Measurements from ENCODE around the gene CZIB.
"Not testable (repeated sequence)": the region's sequence is repeated elsewhere in the genome, so short reads cannot be mapped to it uniquely, and the experiment has no call there.

CZIB gene

DNA sequence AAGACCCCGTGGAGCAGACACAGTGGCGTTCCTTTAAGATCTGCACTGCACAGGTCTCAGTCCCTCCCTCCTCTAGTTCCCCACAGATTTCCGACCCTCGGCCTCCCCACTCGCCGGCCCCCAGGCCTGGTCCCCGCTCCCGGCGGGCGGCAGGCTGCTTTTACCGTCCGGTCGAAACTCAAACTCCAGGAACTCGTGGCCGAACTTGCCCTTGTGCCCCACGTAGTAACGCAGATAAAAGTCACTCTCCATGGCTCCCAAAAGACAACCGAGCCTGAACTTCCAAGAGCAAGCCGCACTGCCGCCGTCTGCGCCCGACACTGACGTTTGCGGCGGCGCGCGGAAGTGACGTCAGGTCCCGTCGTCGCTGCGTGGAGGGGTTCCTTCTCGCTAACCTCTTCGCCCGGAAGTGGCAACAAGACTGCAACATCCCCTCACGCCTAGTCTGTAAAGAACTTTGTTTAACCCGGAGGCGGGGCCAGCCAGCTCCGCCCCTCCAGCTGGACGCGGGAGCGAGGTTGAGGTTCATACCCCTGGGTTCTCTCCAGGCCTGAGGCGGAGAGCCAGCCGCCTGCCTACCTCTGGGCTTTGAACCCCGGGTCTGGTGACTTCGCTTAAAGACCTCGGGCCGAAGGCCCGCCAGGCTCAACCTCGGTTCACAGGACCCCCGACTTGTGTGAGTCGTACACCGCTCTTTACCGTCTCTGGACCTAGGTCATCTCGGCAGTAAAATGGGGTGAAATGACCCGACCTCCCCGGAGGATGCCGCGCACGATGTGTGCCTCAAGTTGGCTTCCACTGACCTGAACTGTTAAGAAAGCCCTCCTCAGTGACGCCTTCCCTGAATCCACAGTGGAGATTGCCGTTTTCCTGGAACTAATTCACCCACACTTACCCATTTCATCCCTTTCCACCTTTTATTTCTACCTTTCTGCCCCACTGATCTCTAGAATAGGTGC is 18.0 kb upstream of the CZIB start, which contains the start of gene MAGOH:
TSS of gene MAGOH (minus strand) at position 322 of the 959 bp plus-strand sequence. CDS start at position 252, 70 bp downstream.
- peak; percentile 99 for DNase-seq (ENCODE audit: low read depth, low spot score)

DNA sequence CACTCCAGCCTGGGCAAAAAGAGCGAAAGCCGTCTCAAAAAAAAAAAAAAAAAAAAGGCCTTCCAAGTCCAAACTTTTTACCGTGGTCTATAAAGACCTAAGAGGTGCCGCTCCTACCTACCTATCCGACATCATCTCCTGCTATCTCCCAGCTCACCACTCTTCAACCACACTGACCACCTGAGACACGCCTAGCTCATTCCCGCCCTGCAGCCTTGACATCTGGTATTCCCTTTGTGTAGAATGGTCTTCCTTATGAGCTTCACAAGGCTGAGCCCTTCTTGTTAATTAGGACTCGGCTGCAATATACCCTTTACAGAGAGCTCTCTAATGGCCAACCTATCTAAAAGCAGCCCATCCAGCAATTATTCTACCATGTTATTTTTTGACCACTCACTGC is 17.2 kb upstream of the CZIB start:
- no peak for DNase-seq (ENCODE audit: low read depth, low spot score)

DNA sequence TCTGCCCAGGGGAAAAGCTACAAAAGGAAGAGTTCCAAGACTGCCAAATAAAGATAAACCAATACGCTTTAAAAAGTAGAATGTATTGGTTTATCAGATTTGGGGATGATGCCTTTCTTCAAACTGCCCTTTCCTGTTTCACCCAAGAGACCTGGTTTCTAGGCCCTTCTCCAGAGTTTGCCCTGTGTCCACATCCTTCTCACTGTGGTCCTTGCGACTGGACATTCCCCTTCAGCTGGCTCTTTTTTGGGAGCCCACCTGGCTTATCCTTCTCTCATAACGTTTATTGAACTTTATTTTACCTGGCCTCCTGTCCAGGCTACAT is 490 bp upstream of the CZIB start:
- DNase-seq (ENCODE audit: low read depth, low spot score), result no peak

DNA sequence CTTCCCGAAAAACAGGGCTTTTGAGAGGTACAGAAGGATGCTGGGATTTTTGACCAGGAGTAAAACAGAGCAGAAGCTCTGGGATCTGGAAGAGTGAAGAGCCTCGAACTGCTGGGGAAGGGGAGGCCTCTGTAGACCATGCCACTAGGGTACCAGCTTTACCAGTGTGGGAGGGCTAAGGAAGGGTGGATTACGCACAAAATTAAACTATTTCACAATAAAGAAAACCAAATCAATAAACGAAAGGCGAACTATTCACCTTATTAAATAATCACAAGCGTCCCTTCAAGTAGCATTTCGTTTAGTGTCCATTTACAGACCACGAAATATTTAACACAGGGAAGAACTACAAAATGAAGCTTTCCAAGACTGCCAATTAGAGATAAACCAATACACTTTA is 723 bp downstream of the CZIB start:
- no peak for DNase-seq (ENCODE audit: low read depth, low spot score)

DNA sequence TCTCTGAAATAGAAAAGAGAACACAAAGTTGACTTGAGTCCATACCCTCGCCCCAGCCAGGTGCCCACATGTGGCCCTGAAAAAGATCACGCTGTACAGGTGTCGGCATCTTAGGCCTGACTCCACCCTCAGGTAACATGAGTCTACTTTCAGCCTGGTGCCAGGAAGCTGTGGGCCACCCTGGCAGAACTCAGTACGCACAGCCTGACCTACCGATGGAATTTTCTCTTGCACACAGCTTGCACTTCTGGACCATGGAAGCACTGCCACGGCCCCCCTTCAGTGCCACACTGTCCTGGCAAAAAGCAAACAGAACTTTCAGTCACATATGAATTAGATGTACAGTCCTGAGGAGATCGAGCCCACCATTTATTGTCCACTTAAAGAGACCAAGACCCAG is 2.2 kb downstream of the CZIB start:
- no peak for DNase-seq (ENCODE audit: low read depth, low spot score)

DNA sequence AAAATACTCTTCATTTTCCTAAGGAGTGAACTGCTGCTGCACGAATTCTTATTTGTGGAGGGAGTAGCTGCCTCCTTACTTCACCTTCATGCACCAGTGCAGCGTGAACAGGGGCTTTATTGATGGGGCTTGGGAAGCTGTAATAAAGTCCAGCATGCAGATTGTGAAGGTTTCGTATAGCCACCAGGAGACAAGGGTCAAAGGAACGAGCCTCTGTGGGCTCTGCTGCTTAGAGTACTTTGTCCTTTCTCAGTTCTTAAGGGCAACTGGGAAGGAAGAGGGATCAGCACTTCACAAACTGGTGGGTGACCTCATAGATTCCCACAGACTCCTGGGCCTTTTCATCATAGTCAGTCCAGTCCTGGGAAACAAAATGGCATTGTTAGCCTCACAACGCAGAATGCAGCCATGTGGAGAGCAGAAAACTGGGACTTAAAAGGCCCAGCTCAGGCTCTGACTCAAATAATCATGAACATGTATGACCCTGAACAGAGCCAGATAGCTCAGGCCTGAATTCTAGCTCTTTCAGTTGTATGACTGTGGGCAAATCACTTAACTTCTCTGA is 6.0 kb downstream of the CZIB start:
- no peak for DNase-seq (ENCODE audit: low read depth, low spot score)

DNA sequence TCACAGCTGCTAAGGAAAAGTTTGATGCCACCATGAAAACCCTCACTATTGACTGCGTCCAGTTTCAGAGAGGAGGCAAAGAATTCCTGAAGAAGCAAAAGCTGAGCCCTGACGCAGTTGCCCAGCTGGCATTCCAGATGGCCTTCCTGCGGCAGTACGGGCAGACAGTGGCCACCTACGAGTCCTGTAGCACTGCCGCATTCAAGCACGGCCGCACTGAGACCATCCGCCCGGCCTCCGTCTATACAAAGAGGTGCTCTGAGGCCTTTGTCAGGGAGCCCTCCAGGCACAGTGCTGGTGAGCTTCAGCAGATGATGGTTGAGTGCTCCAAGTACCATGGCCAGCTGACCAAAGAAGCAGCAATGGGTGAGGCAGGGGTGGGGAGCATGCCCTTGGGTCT is 9.5 kb downstream of the CZIB start:
- DNase-seq (ENCODE audit: low read depth, low spot score), result no peak

DNA sequence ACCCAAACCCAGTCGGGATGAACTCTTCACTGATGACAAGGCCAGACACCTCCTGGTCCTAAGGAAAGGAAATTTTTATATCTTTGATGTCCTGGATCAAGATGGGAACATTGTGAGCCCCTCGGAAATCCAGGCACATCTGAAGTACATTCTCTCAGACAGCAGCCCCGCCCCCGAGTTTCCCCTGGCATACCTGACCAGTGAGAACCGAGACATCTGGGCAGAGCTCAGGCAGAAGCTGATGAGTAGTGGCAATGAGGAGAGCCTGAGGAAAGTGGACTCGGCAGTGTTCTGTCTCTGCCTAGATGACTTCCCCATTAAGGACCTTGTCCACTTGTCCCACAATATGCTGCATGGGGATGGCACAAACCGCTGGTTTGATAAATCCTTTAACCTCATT is 10.1 kb downstream of the CZIB start:
- no peak for DNase-seq (ENCODE audit: low read depth, low spot score)

DNA sequence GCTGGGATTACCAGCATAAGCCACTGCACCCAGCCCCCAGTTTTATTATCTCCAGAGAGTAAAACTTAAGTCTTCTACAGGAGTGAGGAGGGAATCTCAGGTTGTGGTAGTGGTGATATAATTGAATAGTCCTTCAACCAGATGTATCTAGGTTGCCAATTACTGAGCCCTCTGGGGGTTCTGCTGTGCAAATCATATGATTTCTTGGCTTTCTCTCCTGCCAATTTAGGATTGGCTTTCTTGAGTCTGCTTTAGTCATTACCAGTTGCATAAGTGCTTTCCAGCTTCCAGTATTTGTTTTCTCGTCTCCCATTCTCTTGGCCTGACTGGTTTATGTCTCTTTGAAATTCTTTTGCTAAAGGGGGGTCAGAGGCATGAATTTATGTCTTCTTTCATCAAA is 12.7 kb downstream of the CZIB start:
- DNase-seq (ENCODE audit: low read depth, low spot score), result no peak

DNA sequence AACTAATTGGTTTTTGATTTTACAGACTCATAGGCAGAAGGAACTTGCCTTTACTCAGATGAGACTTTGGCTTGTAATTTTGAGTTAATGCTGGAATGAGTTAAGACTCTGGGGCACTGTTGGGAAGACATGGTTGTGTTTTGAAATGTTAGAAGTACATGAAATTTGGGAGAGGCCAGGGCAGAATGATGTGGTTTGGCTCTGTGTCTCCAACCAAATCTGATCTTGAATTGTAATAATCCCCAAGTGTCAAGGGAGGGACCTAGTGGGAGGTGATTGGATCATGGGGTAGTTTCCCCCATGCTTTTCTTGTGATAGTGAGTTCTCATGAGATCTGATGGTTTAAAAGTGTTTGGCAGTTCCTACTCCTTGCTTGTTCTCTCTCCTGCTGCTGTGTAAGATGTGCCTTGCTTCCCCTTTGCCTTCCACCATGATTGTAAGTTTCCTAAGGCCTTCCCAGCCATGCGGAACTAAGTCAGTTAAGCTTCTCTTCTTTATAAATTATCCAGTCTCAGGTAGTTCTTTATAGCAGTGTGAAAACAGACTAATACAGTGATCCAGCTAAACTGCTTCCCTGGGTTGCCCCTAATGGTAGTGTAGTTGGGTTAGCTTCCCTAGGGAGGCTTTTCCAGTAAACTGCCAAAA is 13.6 kb downstream of the CZIB start:
- DNase-seq (ENCODE audit: low read depth, low spot score), result no peak

DNA sequence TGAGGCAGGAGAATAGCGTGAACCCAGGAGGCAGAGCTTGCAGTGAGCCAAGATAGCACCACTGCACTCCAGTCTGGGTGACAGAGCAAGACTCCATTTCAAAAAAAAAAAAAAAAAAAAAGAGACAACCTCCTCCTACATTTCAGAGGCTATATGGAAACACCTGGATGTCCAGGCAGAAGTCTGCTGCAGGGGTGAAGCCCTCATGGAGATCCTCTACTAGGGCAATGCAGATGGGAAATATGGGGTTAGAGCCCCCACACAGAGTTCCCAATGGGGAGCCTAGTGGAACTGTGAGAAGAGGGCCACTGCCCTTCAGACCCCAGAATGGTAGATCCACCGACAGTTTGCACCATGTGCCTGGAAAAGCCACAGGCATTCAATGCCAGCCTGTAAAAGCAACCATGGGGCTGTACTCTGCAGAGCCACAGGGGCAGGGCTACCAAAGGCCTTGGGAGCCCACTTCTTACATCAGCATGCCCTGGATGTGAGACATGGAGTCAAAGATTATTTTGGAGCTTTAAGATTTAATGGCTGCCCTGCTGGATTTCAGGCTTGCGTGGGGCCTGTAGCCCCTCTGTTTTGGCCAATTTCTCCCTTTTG is 14.2 kb downstream of the CZIB start:
- DNase-seq (ENCODE audit: low read depth, low spot score), result not testable (repeated sequence)

DNA sequence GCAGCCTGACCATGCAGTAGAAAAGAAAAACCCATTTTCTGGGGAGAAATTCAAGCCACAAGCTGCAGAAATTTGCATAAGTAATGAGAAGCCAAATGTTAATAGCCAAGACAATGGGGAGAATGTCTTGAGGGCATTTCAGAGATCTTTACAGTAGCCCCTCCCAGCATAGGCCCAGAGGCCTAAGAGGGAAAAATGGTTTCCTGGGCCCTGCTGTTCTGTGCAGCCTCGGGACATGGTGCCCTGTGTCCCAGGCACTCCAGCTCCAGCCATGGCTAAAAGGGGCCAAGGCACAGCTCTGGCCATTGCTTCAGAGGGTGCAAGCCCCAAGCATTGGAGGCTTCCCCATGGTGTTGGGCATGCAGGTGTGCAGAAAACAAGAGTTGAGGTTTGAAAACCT is 14.9 kb downstream of the CZIB start:
- not testable (repeated sequence) for DNase-seq (ENCODE audit: low read depth, low spot score)

DNA sequence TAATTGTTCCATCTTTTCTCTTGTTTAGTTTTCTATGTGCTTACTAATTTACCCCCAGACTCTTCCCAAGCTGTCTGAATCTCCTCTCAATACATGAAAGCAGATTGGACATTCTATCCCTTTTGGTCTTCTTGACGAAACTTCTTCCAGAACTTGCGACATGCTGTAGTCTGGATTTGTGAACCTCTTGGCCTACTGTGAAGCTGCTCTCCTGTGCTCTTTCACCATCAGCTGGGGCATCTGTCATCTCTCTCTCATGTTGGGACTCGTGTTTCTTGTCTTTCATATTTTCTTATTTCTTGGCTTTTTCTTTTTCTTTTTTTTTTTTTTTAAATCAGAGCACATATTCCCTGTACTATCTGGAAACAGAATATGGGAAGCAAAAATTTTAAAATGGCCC is 17.0 kb downstream of the CZIB start:
- no peak for DNase-seq (ENCODE audit: low read depth, low spot score)

DNA sequence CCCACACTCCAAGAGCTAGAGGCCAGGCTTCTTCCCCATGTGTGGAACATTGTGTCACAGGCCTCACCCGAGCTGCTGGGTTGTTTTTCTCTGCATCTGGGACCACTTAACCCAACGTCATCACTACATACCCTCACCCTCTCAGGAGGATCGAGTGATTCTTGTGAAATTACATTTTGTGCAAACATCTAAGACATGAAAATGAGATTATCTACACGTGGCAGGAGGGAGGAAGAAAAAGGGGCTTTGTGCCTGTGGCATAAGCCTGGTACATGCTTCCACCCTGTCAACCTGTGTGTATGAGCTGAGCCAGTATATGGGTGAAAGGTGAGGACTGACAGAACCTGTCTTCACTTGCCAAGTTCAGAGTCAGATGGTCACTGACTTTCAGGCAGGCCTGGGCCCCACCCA is 22.2 kb downstream of the CZIB start:
- DNase-seq (ENCODE audit: low read depth, low spot score), result no peak

DNA sequence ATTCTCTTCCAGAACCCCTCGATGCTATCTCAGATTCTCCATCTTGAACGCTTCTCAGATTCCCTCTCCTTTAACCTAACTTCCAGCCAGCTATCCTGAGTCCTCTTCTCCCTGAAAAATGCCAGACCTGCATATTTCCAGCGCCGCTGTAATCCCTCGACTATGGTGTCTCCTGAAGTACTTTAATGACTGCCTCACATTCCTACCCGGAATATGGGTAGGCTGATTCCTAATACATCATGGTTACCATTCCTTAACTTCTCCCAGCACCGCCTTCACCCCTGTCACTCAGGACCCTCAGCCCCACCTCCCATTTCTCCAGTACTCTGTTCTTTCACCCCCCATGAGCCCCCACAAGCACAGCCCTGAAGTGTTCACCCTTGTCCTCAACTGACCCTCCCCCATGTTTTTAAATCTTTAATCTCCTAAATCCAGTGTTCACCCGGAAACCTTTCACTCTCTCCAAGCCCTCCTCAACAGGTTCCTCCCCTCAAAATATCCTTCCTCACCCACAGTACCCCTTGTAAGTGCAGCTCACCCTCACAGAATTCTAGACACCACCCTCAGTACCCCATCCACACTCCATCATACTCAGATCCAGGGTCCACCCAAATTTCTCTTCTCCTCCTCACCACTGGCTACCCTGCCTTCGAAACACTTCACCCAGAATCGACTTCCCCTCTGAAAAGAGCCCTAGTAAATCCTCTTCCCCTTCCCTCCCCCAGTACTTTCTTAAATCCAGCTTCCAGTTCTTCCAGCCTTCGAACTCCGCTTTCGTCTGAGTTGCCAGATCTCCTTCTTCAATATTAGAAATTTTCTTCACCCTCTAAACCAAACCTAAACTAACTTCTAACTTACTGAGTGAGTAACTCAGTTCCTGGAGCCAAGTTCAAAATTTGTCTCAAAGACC is 22.9 kb downstream of the CZIB start:
- peak; percentile 45 for DNase-seq (ENCODE audit: low read depth, low spot score)

DNA sequence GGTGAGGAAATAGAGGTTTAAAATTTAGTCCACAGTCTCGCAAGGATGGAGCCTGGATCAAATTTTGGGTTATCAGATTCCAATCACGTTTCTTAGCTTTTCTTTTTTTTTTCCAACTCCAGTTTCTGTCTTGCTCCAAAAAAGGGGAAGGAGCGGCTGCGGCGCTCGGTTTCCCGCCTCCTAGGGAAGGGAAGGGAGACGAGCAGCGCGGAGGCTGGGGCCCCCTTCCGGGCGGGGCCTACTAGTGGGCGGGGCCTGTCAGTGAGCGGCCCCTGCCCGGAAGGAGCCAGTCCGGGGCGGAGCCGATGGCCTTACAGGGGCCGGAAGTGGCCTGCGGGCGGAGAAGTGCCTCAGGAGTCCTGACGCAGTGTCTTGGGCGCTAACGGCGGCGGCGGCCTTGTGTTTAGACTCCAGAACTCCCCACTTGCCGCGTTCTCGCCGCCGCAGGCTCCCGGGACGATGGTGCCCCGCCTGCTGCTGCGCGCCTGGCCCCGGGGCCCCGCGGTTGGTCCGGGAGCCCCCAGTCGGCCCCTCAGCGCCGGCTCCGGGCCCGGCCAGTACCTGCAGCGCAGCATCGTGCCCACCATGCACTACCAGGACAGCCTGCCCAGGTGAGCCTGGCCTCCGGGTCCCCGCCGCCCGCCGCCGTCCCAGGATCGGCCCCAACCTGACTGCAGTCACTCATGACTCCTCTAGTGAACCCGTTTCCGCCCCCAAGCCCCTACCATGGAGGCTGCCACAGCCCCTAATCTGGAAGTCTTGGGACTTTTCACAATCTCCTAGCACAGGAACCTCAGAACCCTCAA is 23.7 kb downstream of the CZIB start, which contains the start of gene CPT2:
TSS of gene CPT2 (plus strand) at position 340 of the 806 bp plus-strand sequence. CDS start at position 460, 120 bp downstream.
- DNase-seq (ENCODE audit: low read depth, low spot score), result peak; percentile 97

DNA sequence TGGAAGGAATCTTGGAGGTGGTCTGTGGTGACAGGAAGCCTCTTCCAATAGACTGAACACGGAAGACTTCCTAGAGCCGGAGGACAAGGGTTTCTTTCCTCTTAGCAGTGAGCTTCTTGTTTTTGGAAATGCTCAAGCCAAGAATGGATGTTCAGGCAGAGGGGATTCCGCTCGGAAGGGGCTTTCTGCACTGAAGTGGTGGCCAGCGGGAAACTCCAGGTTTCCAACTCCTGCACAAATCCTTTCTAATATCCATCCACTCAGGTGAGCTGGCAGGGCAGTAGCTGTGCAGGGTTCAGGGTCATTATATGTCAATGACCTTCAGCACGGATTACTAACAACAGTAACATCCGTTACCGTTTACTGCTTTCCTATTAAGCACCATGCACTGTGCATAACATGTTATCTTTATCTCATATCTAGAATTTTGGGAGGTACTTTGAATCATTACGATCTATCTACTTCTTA is 24.4 kb downstream of the CZIB start:
- DNase-seq (ENCODE audit: low read depth, low spot score), result no peak

DNA sequence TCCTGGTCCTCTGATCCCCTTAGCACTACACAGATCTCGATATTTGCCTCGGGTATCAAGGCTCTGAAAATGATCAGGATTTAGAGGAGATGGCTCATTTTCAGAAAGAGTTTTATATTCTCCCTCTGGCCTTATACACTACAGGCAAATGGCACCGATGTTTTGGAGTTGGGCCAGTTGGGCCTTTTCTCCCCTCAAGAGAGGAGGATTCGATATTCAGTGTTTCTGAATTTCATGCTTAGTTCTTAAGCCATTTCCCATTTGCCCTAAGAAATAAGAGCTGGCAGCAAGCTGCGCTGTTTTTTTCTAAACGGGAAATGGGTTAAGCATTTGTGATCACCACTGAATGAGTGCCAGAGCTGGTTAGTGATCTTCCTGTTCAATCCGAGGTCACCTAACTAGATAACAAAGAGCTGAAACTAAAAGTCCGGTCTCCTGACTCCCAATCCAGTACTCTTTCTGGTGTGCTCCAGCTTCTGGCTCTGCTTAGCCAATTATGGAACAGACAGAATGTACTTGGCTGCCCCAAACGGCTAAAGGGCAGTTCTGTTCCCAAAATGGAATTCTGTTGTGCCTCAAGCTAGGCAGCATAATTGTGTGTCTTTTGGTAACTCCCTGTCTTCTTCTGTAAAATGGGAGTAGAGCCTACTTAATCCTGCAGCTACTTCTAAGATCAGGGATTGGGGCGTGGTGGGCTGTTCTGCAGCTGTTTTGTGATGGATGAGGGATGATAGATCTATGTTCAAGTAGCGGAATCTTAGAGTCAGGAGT is 25.0 kb downstream of the CZIB start:
- DNase-seq (ENCODE audit: low read depth, low spot score), result no peak

DNA sequence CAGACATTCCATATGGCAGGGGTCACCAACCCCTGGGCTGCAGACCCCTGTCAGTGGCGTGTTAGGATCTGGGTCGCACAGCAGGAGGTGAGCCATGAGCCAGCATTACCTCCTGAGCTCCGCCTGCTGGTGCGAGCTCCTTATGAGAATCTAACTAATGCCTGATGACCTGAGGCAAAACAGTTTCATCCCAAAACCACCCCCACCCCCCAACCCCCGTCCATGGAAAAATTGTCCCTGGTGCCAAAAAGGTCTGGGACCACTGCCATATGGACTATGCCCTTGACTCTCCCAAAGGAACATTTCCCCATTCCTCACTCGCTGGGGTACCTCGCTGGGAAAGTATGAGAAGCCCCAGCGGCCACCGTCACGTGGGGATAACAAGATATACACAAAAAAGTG is 30.2 kb downstream of the CZIB start:
- DNase-seq (ENCODE audit: low read depth, low spot score), result no peak

Measured in ELF-1 (cell line).